Measurements from ENCODE around the gene TMEM130.

Gene TMEM130

DNA sequence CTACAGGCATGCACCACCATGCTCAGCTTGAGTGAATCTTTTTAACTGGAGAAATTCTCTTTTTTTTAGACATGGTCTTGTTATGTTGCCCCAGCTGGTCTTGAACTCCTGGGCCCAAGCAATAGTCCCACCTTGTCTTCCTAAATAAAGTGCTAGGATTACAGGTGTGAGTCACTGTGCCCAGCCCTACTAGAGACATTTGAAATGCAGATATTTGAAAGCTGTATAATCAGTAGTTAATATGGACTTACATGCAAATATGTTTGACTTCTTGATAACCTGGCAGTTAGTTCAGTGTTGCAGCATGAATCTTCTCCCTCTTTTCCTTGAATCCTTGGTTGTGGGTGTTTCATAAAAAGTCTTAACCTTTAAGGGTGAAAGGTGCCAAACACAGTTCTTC, 17.2 kb upstream of the TMEM130 start:
- no peak for TF ChIP-seq CTCF (conservative IDR thresholded peaks at IDR 0.05; ENCODE audit: low read length)
- DNase-seq (ENCODE audit: low read depth), result no peak
- no peak overlapping the region for H3K4me3 ChIP-seq (ENCODE audit: low read length)

DNA sequence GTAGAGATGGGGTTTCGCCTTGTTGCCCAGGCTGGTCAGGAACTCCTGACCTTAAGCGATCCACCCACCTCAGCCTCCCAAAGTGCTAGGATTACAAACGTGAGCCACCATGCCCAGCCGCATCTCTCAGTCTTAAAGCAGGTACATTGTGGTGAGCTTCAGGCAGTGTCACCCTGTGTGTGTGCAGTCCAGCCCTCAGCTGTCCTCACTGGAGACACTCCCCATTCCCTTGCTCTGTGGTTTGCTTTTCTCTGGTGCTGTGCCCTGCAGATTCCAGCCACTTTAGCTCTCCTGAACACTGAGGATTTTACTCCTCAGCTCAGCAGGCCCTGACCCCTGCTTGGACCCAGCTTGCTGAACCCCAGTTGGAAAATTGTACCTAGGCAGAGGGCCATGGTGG, 14.6 kb upstream of the TMEM130 start:
- TF ChIP-seq CTCF (conservative IDR thresholded peaks at IDR 0.05; ENCODE audit: low read length), result no peak
- no peak overlapping the region for H3K4me3 ChIP-seq (ENCODE audit: low read length)
- no peak for DNase-seq (ENCODE audit: low read depth)

- no peak for TF ChIP-seq CTCF (conservative IDR thresholded peaks at IDR 0.05; ENCODE audit: low read length)
- no peak overlapping the region for H3K4me3 ChIP-seq (ENCODE audit: low read length)
Observed at GRCh38 chr7:98881561-98882315, 11.9 kb upstream of the TMEM130 start.

GRCh38 chr7:98880485-98880884, 10.7 kb upstream of the TMEM130 start:
- no peak for TF ChIP-seq CTCF (conservative IDR thresholded peaks at IDR 0.05; ENCODE audit: low read length)
- no peak for DNase-seq (ENCODE audit: low read depth)
- H3K4me3 ChIP-seq (ENCODE audit: low read length), result no peak overlapping the region

More at GRCh38 chr7:98881561-98882315, 11.9 kb upstream of the TMEM130 start:
- no peak for DNase-seq (ENCODE audit: low read depth)

DNA sequence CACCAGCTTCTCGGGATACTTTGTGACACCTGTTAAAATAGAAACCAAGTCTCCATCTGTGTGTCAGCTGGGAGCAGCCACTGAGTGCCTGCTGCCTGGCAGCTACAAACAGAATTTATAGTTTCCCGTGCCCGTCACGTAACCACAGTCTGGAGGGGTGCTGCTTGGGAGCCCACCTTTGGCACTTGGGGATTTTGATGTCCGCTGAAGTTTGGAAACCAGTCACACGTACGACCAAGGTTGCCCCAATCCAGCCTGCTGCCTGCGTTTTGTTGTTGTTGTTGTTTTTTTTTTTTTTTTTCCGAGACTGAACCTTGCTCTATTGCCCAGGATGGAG, 10.1 kb upstream of the TMEM130 start:
- TF ChIP-seq CTCF (conservative IDR thresholded peaks at IDR 0.05; ENCODE audit: low read length), result no peak
- DNase-seq (ENCODE audit: low read depth), result no peak
- H3K4me3 ChIP-seq (ENCODE audit: low read length), result peak overlapping the region; percentile 94

- H3K4me3 ChIP-seq (ENCODE audit: low read length), result peak overlapping the region; percentile 94
- peak; percentile 22 for DNase-seq (ENCODE audit: low read depth)
- TF ChIP-seq CTCF (conservative IDR thresholded peaks at IDR 0.05; ENCODE audit: low read length), result peak; percentile 35
Observed at GRCh38 chr7:98879198-98879978, 9.6 kb upstream of the TMEM130 start.

All from AG10803 (cell line).